GM12878 (cell line): Measurements from ENCODE around the gene FAM13C.

Source experiments
- CHD4 ChIP-seq: fragments of 200-600 bp; sonication (generic); IDR thresholded peaks from 2 replicates; pipeline ENCODE4 v1.6.1; 2016; ENCODE audit warnings: mild to moderate bottlenecking
- EZH2 ChIP-seq: IDR thresholded peaks from 2 replicates; pipeline ENCODE4 v1.6.1; 2012; ENCODE audit warnings: low read depth, mild to moderate bottlenecking, control low read depth, inconsistent platforms, low read length, borderline replicate concordance; ENCODE audit not compliant: control insufficient read depth
- GABPA ChIP-seq: IDR thresholded peaks from 2 replicates; pipeline ENCODE4 v1.6.1; 2014; ENCODE audit warnings: antibody characterized with exemption, low read depth, mild to moderate bottlenecking, inconsistent platforms
- MAX ChIP-seq: IDR thresholded peaks from 2 replicates; pipeline ENCODE4 v1.6.1; 2012; ENCODE audit warnings: low read depth, low read length, improper control_type of control experiment
- POLR2A ChIP-seq: IDR thresholded peaks from 2 replicates; pipeline ENCODE4 v1.6.1; 2011; ENCODE audit warnings: low read depth, mild to moderate bottlenecking, low read length
- RAD21 ChIP-seq: IDR thresholded peaks from 2 replicates; pipeline ENCODE4 v1.6.1; 2011; ENCODE audit warnings: mild to moderate bottlenecking, low read depth, low read length, moderate library complexity; ENCODE audit not compliant: insufficient read depth
- ZNF207 ChIP-seq: fragments of 450-650 bp; IDR thresholded peaks from 2 replicates; pipeline ENCODE4 v1.6.1; 2014; ENCODE audit warnings: antibody characterized with exemption, mild to moderate bottlenecking, borderline replicate concordance
- ZNF384 ChIP-seq: IDR thresholded peaks from 2 replicates; pipeline ENCODE4 v1.6.1; 2012; ENCODE audit warnings: low read depth, mild to moderate bottlenecking, low read length, improper control_type of control experiment, borderline replicate concordance
- TF ChIP-seq, protein P1 (sequence below), 3 experiments: IDR thresholded peaks in 2 of 3; conservative IDR thresholded peaks in 1 of 3; 2 replicates each; pipeline ENCODE4 v1.5.1; 2011; ENCODE audit warnings: low read depth in 3 of 3, low read length in 3 of 3, mild to moderate bottlenecking in 3 of 3, control low read depth in 2 of 3, moderate library complexity in 2 of 3, inconsistent platforms in 1 of 3, mixed read lengths in 1 of 3; ENCODE audit not compliant: control insufficient read depth in 2 of 3, insufficient read depth in 1 of 3; ENCODE audit errors: extremely low read depth in 1 of 3

DNA sequence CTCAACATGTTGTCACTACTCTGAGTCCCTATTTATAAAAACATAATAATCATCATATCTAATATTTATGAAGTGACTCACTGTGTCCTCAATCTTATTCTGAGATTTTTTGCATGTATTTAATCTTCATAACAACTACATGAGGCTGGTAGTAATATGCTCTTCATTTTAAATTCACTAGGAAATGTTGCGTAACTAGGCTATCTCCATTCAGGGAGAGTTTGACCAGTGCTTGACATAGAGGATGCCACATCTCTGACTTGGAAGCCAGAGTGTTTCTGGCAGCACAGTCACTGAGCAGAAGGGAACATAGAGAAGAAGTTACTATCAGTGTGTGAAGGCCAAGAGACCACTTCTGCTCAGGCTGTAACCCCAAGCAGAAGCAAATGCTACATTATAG lies 88.9 kb downstream of the FAM13C start:
- TF ChIP-seq MAX (no peak), ZNF207 (no peak), POLR2A (no peak), GABPA (no peak), ZNF384 (no peak), CHD4 (no peak), EZH2 (no peak), RAD21 (no peak)
- TF ChIP-seq, protein P1, sequence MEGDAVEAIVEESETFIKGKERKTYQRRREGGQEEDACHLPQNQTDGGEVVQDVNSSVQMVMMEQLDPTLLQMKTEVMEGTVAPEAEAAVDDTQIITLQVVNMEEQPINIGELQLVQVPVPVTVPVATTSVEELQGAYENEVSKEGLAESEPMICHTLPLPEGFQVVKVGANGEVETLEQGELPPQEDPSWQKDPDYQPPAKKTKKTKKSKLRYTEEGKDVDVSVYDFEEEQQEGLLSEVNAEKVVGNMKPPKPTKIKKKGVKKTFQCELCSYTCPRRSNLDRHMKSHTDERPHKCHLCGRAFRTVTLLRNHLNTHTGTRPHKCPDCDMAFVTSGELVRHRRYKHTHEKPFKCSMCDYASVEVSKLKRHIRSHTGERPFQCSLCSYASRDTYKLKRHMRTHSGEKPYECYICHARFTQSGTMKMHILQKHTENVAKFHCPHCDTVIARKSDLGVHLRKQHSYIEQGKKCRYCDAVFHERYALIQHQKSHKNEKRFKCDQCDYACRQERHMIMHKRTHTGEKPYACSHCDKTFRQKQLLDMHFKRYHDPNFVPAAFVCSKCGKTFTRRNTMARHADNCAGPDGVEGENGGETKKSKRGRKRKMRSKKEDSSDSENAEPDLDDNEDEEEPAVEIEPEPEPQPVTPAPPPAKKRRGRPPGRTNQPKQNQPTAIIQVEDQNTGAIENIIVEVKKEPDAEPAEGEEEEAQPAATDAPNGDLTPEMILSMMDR (IDR thresholded peaks at IDR 0.05 in 2 of 3, conservative IDR thresholded peaks at IDR 0.05 in 1 of 3; ENCODE audit: control insufficient read depth in 2 of 3, extremely low read depth in 1 of 3, insufficient read depth in 1 of 3, low read depth in 3 of 3, low read length in 3 of 3), result no peak
